GM19351 (cell line): ENCODE measurements around the gene SKP1.

Experiments used
- ATAC-seq: cut with Tn5 transposase; IDR thresholded peaks from one replicate; pipeline ENCODE4 v1.9.1; 2021; ENCODE audit warnings: mild to moderate bottlenecking, moderate library complexity; ENCODE audit not compliant: unreplicated experiment

Gene SKP1

DNA sequence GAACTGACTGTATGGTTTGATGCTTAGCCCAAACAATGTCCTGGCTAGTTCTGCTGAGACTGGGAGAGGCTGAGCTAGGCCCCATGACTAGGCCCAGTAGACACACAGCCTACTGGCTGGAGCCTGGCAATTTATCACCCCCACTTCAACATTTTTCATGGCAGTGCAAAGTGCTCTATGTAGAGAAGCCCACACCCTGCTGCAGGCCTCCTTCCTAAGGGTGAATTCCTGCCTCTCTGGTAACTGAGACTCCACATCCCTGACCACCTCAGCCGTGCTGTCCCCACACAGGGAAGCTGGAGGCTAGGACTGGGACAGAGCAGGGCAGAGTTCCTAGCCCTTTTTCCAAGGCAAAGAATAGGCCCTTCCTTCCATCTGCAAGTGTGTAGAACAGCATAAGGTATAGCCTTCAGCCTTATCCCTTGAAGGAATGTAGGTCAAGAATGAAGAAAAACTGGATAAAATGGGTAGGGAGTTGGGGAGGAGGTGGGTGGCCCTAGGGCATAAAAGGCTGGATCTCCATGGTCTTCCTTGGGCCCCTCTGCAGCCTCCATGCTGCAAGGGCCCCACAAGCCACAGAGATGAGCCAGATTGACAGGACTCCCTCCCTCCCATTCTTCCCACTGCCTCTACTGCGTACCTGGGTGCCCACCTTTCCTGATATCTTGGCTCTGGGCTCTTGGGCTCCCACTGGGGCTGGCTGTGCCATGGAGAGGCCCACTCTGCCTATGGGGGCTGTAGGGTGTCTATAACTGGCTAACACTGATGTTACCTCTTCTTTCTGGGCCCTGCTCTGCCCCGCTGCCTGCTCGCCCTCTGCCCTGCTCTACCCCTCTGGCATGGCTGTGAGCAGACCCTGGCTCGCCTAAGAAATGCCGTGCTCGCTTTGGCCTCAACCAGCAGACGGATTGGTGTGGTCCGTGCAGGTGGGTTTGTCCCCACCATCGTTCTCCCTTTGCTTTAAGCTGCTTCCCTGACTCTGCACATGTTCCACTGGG is 32.5 kb downstream of the SKP1 start:
- ATAC-seq: no peak

DNA sequence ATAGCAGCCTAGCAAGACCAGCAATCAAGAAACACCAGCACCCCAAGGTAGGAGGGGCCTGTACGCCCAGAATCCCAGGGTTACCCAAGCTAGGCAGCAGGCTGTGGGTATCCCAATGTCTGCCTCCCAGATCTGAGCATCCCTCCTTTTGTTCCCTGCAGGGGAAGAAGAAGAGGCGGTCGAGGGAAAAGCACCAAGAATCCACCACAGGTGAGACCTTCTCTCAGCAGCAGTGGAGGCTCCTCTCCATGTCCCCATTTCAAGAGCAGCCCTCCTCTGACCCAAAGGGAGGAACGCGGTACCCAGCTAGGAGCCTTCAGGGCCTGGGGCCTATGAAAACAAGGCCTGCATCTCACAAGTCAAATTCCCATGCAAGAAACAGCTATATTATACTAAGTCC is 33.3 kb downstream of the SKP1 start:
- ATAC-seq: no peak

GRCh38 chr5:134142806-134143205 is 33.9 kb downstream of the SKP1 start:
- ATAC-seq: no peak

DNA sequence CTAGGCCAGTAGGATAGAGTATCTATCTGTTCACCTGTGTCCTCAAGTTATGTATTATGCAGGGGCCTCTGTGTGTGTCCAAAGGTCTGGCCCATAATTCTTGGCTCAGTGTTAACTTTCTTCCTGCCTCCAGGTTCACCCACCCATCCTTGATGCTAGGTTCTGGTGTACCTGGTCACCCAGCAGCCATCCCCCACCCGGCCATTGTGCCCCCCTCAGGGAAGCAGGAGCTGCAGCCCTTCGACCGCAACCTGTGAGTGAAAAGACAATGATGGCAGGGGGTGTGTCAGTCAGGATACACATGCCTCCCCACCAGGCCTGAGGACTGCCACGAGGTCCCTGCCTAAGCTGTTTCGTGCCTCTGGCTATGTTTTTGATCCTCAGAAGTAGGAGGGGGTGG is 34.7 kb downstream of the SKP1 start:
- ATAC-seq: no peak

GRCh38 chr5:134141331-134142050 is 35.3 kb downstream of the SKP1 start:
- ATAC-seq: no peak

- peak; percentile 50 for ATAC-seq
Measured at GRCh38 chr5:134140530-134141201, 36.1 kb downstream of the SKP1 start.

DNA sequence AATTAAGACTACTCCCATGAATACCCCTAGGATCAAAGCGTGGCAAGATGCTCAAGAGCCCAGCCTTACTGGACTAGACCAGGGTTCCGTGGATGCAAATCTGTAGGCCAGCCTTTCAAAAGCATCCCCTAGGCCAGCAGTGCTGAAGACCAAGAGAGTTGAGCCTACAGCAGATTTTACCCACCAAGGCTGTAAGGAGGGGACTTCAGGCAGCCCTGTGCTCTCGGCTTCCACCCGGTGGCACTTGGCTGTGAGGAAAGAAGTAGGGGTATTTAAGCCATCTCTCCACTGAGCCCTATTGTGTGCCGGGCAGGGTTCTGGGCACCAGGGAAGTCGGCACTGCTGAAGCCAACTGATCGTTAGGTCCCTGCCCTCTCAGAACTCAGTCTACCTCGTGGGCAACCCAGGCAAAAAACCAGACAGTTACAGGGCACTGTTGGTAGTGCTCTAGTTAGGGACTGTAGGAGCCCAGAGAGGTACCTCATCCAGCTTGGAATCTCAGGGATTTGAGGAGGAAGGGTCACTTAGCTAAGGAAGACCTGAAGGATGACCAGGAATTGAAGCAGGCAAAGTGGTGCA is 36.8 kb downstream of the SKP1 start:
- no peak for ATAC-seq

GRCh38 chr5:134139377-134139851 is 37.3 kb downstream of the SKP1 start:
- ATAC-seq: no peak

GRCh38 chr5:134138416-134139376 is 38.1 kb downstream of the SKP1 start:
- peak; percentile 80 for ATAC-seq

DNA sequence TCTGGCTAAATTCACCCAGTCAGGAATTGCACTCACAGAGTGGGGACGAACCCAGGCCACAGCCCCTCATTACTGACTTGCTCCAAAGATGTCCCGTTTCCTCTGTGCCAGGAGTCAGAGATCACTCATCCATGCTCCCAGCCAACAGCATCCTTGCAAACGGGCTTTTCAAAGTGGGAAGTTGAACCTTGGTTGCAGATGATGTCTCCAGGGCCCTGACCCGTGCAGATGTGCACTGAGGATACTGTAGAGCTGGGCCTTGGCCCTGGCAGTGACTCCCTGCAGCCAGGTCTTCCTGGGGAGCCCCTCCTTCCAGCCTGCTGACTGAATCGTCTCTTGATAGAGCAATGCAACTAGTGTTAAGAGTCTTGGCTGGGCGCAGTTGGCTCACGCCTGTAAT is 40.0 kb downstream of the SKP1 start:
- no peak for ATAC-seq

DNA sequence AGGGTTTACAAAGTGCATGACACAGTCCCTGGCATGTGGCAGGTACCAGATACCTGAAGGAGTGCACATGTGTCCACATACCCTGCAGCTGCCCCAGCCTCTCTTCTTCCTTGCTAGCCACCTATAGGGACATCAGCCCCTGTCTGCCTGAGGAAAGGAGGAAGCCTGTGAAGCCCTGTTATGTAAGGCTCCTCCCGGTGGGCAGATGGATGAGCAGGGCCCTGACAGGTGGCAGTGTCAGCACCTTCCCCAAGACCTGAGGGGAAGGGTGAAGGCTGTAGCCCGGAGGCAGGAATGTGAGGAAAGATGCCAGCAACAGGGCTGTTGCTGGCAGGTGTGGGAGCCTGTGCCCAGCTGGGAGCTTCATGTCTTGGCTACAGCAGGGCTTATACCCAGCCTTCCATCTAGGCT is 40.5 kb downstream of the SKP1 start:
- ATAC-seq: no peak

GRCh38 chr5:134135091-134135655 is 41.6 kb downstream of the SKP1 start:
- ATAC-seq: no peak

DNA sequence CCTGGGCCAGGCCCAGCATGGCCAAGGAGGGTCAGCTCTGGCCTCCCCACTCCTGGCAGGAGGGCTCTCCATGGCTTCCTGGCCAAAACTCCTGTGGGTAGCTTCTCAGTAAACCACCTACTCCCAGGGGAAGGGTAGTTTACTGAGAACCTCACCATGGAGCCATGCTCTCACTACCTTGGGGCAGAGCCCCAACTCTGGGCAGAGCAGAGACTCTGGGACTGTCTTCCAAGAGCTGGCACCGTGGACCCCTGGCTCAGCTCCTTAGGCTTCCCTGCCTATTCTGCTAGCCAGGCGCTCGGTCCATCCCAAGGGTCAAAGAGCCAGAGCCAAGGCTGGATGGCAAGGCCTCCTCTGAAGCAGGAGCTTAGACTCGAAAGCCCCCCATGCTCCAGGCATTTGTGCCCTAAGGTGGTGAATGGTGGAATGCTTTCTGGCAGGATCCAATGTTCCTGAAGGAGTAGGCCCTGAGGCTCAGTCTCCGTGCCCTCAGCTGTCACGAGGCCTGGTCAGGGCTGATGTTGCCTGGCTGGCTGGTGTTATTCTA is 42.7 kb downstream of the SKP1 start:
- no peak for ATAC-seq

DNA sequence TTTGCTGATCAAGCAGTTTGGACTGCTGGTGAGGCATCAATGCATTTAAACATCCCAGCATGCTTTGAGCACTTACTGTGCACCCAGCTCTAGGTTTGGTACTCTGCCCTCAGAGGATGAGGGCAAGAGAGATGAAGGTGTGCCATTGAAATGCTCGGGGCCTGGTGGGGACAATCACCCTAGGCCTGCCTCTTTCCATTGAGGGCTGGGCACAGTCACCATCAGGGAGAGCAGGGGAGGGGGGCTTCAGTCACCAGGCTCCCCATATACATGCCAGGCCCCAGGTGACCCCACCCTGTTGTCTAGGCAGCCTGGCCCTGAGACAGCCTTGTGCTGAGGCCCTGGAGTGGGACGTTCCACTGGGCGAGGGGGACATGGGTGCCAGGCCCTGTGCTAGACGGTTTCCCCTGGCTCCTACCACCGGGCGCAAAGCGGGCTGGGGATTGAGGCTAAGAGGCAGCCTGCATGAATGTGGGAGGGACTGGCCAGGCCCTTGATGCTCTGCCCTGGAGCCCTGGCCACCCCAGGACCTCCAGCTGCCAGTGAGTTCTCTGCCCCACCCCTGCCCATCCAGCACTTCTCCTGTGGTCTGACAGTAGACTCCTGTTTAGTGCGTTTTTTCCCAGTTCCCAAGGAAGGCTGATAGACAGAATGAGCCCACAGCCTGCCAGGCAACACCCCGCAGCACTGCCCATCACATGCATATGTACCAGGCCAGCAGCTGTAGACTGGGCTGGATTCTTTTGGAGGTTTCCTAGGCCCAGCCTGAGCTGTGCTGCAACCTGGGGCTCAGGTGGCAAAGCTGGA is 43.4 kb downstream of the SKP1 start:
- no peak for ATAC-seq

DNA sequence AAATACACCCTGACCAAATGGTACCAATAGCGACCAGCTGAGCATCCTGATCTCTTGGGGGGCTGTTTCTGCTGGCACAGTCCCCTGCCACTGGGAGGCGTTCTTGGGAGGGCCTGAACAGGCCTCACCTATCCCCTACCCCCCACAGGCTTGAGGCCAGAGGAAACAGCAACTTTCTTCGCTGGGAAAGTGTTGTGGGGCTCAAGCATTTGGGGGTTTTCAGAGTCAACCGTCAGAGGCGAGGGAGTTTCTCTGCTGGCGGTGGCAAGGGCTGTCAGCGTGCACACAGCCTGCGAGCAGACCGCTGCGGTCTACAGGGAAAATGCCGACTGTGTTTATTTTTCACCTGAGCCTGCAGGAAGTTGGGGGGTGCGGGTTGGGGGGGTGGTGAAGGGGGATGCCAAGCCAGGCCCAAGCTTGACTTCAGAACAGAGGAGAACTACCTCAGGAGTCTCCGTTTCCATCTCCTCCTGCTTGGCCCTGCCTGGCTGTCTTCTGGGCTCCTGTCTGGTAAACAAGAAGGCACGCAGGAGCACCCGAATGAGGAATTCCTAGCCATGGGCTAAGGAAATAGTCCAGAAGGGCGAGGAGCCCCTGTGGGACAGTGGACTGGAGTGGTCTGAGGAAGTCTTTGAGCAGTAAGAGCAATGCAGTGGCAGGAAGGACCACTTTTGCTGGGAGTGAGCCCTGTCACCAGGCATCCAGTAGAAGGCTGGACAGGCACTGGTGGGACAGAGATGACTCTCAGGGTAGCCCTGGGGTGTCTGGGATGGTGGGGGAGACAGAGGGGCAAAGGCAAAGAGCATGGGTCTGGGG is 44.2 kb downstream of the SKP1 start:
- ATAC-seq: peak; percentile 86

GRCh38 chr5:134131578-134132350 is 45.0 kb downstream of the SKP1 start:
- ATAC-seq: no peak

- ATAC-seq: no peak
Measured at GRCh38 chr5:134131165-134131564, 45.6 kb downstream of the SKP1 start.
